ENCODE data around the gene MYO7B.

Gene MYO7B

DNA sequence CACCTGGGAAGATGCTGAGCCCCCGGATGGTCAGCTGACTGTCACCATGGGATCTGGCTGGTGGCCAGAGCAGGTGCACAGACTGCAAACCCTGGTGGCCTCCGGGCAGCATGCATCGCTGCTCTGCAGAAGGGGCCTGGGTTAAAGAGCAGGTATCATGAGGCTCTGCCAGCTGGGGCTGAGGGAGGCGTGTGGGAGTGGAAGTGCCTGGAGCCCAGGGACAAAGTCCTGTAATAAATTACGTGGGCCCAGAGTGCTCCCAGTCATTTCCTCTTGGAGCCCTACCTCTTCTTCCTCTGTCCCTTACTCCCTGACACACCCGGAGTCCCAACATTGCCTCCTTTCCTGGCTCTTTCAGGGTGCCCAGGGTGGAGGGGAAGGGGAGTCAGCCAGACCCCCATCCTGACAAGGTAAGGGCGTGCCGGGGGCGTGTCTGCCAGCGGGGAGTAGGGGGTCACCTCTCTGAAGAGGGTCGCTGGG is at the start of gene MYO7B:
Gene MYO7B (plus strand): TSS at position 262 of the 480 bp plus-strand sequence. CDS start 24,040 bp downstream, outside the sequence.
- no peak for DNase-seq (ENCODE audit: low read depth)

DNA sequence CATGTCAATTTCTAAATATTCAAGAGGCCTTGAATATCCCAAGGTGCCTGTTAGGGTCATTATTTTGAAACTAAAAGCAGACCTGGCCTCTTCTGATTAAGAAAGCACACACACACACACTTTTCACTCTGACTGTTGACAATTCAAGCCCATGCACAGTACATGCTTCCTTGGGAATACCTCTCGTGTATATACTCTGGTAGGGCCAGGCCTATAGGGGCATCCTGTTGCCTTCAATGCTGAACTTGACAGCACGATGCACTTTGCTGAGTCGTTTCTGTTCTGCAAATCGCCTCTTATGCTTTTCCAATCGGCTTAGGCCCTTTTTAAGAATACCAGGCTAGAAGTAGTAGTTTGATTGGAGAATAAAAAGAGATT is 49.8 kb upstream of the MYO7B start:
- DNase-seq (ENCODE audit: low read depth): no peak

DNA sequence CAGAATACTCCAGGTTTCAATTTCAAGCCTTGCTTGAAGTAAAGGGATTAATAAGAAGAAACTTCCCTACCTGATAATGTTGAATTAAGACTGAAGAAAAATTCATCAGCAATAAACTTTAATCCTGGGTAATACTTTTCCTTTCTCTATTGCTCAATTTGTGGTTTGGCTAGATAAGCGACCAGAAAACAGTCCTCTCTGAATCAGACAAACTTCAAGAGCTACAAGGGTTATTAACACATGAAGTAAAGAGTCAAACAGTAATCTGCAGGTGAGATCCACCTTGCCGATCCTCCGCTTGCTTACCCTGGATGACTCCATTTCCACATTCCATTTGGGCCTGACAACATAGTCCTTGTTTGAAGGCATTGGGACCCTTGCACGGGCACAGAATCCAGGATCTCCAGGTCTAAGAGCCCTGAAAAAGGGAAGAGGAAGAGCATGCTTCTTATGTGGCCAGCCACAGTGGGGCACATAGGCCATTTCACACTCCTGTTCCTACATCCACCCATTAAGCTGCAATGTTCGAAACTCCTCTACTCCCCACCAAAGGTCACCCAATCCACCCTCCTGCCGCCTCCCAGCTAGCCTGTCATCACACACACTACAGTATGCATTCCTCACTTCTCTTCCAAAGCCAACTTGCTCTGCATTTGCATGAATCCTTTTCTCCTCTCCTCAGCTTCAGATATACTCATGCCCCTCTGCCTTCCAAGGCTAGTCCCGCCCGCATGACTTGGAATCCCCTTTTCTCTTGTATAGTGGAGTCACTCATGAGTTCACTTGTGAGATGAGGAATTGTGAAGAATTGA is 49.0 kb upstream of the MYO7B start:
- DNase-seq (ENCODE audit: low read depth): no peak

DNA sequence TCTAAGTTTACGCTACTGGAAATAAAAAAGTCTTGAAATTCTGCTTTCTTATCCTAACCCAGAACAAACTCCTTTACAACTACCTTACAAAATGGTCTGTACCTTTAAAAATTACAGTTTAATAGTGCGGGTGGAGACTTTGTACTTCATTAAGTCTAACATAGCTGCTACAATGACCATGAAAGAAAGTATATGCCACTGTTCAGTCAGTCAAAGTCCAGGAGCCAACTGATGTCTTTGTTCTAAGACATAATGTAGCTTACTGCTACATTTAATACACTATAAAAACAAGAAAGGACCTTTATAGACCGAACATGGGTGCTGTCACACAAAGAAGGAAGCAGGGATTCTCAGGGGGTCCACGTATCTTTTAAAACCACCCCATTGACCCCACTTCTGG is 45.2 kb upstream of the MYO7B start:
- DNase-seq (ENCODE audit: low read depth): no peak

GRCh38 chr2:127498386-127498785 is 37.1 kb upstream of the MYO7B start:
- DNase-seq (ENCODE audit: low read depth): peak; percentile 71

DNA sequence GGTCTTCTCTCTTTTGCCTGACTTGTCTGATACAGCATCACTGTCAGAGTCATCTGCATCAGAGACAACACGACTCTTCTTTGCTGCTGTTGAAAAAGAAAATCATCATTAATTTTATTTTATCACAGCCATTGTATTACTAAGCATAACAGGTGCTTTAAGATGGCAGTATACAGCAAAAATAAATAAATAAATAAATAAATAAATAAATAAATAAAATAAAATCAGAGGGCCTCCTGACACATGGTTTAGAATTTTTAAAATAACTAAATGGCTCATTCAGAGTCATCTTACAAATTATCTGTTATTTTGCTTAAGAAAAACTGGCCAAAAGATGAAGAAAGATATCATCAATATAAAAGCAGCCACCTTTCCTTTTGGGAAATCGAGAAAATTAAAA is 32.0 kb upstream of the MYO7B start:
- DNase-seq (ENCODE audit: low read depth): no peak

DNA sequence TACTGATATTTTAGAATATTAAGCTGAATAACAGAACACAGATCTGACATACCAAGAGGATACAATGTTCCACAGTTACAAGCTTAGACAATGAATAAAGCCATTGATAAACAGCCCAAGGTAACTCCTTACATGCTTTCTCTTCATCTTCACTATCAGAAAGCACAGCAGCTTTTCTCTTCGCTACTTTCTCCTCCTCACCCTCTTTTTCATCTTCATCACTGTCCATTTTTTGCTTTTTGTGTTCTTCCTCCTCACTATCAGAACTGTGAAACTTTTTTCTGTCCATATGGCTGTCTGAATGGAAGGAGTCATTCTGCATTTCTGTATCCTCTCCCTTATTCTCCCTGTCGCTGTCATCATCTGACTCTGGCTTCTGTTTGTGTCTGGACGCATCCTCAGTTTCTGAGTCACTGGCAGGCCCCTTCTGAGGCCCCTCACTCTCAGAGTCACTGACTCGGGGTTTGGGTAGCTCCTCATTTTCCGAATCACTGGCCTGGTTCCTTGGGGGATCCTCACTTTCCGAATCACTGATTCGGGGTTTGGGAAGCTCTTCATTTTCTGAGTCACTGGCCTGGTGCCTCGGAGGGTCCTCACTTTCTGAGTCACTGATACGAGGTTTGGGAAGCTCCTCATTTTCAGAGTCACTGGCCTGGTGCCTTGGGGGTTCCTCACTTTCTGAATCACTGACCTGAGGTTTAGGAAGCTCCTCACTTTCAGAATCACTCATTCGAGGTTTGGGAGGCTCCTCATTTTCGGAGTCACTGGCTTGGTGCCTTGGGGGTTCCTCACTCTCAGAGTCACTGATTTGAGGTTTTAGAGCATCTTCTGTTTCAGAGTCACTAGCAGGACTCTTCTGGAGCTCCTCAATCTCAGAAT is 30.7 kb upstream of the MYO7B start:
- peak; percentile 79 for DNase-seq (ENCODE audit: low read depth)

DNA sequence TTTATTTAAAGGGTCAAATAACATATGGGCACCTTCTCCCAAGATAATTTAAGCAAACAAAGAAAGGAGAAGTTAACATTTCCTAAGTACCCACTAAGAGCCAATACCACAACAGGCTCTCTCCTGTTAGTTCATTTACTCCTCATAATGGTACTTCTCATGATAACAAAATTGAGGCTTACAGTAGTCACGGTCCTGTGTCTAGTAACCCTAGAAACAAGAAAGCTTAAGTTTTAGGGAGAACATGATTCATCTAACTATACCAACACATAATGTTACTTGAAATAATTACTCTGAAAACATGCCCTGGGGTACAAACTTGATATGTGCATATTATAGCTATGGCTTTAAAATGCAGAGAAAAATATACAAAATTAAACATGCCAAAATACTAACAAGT is 29.0 kb upstream of the MYO7B start:
- peak; percentile 8 for DNase-seq (ENCODE audit: low read depth)

GRCh38 chr2:127508023-127508630 is 27.4 kb upstream of the MYO7B start:
- no peak for DNase-seq (ENCODE audit: low read depth)

GRCh38 chr2:127508631-127509034 is 26.9 kb upstream of the MYO7B start:
- DNase-seq (ENCODE audit: low read depth): peak; percentile 99

DNA sequence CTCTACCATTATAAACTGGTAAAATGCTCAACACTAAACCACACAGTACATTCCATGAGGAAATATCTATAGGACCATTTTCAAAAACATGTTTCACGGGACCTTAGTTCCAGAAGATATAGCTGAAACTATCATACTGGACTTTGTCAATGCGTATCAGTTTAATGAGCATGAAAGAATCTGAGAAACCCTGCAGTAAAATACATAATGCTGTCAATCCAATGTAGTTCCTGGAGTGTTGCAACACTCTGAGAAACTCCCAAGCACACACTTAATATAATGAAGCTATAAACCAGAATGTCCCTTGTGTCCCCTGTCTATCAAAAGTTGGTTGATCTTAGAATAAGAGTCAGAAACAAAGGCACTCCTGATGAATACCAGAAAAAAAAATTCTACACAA is 25.4 kb upstream of the MYO7B start:
- no peak for DNase-seq (ENCODE audit: low read depth)

DNA sequence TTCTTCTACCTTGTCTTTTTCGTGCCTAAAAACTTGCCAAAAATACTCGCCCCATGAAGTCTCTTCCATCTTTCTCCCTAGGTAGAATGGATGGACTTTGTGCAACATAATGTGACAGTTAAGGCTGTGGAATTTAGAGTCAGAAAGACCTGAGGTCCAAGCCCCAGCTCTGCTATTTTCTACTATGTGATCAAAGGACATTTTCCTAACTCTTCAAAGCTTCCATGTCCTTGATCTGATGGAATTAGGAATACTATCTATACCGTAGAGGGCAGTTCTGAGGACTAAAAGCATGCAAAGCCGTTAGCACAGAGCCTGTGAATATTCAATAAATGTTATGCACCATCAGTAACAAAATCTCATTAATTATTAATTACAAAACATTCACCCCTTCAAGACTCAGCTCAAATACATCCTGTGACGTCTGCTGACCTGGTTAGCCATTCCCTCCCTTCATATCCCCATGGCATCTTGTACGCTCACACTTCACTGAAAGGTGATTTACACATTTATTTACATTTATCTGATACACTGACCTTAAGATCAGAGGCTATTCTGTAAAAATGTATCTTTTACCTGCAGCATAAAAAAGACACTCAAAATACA is 24.3 kb upstream of the MYO7B start:
- DNase-seq (ENCODE audit: low read depth): no peak

DNA sequence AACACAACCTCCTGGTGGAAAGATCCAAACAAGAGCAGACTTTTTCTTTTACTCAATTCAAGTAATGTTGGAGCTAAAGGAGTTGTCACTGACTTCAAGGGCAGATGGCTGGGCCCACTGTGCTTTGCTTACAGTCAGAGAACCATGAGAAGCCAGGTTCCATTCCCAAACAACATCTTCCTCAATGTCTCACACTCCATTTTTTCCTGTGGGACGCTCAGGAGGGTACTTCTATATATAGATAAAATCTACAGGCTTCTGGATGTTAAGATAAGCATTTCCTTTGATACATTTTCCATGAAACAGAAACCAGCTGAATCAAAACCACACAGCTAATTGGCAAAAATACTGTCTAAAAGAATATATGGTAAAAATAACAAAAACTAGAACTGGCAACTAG is 23.6 kb upstream of the MYO7B start:
- DNase-seq (ENCODE audit: low read depth): no peak

DNA sequence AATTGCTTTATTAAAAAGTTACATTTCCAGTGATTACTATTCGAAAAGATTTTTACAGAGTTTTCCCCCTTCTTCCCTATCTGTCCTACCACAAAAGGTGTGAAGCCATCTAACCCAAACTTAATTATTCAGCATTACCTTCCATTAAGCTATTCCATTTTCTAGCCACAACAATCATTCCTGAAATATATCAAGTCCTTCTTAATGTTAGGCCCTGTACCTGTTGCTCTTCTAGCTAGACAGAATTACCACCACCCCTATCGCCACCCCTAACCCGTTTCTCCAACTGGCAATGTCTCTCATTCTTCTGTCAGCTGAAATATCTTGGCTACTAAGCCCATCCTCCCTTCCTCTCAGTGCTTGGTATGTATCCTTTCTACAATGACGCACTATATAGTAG is 23.1 kb upstream of the MYO7B start:
- DNase-seq (ENCODE audit: low read depth): no peak

DNA sequence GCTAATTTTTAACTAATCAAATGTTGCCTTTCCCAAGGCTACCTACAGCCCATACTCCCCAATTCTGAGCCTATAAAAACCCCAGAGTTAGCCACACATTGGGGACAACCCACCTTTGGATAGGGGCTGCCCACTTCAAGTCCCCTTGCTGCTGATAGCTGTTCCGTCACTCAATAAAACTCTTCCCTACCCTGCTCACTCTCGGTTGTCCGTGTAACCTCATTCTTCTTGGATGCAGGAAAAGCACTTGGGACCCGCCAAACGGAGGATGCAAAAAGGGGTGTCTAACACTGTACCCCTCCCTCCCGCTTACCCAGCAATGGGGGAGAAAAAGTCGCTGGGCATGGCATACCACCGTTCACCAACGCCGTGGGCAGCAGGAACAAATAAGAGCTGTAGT is 21.4 kb upstream of the MYO7B start:
- DNase-seq (ENCODE audit: low read depth): no peak

- no peak for DNase-seq (ENCODE audit: low read depth)
Observed at GRCh38 chr2:127514485-127514884, 21.0 kb upstream of the MYO7B start.

GRCh38 chr2:127515383-127515915 is 20.0 kb upstream of the MYO7B start:
- no peak for DNase-seq (ENCODE audit: low read depth)

DNA sequence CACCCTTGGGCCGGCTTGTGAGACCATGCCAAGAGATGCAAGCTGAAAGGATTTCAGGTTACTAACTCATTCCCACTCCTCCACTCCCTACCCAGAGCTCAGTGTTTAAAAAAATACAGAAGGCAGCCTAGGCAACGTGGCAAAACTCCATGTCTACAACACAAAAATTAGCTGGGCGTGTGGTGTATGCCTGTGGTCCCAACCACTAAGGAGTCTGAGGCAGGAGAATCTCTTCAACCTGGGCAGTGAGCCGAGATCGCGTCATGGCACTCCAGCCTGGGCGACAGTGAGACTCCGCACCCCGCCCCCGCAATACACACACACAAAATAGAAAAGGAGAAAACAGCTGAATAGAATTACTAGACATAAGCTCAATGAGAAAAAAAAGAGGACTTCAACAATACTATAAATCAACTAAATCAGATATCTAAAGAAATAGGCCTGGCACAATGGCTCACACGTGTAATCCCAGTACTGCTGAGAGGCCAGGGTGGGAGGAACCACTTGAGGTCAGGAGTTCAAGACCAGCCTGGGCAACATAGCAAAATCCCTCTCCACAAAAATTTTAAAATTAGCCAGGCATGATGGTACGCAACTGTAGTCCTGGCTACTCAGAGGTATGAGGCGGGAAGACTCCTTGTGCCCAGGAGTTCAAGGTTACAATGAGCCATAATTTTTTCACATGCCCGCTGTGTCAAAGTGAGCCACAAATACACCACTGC is 19.3 kb upstream of the MYO7B start:
- no peak for DNase-seq (ENCODE audit: low read depth)

- no peak for DNase-seq (ENCODE audit: low read depth)
Observed at GRCh38 chr2:127517465-127517864, 18.0 kb upstream of the MYO7B start.

DNA sequence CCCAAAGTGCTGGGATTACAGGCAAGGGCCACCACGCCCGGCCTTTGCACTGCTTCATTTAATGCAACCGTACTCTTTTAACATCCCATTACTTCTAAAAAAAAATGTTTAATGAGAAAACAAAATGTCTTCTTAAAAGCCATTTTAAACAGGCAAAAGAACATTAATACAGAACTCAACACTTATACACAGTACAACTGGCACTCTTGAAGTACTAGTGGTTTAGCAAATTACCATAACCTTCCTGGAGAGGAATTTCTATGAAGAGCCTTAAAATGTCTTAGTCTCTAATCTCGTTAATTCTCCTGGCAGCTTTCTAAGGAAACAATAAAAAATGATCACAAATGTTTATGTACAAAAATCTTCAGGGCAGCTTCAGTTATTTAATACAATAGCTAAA is 15.1 kb upstream of the MYO7B start:
- no peak for DNase-seq (ENCODE audit: low read depth)

- DNase-seq (ENCODE audit: low read depth): no peak
Observed at GRCh38 chr2:127523269-127523939, 12.1 kb upstream of the MYO7B start.

Data from ELR (cell line).